ENCODE results near the gene OR56A3.
"Not testable (repeated sequence)": the region's sequence is repeated elsewhere in the genome, so short reads cannot be mapped to it uniquely, and the experiment has no call there.

OR56A3 gene

GRCh38 chr11:5941951-5942350 lies at the start of gene OR56A3:
Gene OR56A3 (plus strand): TSS chr11:5942251. CDS start chr11:5947347, 5,096 bp downstream.
- DNase-seq (ENCODE audit: low spot score), result no peak

GRCh38 chr11:5892908-5893307 lies 49.1 kb upstream of the OR56A3 start, which contains the start of gene OR52E5:
Gene OR52E5 (plus strand): TSS chr11:5893208. CDS start chr11:5900777, 7,569 bp downstream.
- DNase-seq (ENCODE audit: low spot score), result no peak

- no peak for DNase-seq (ENCODE audit: low spot score)
Measured at GRCh38 chr11:5899534-5899933, 42.5 kb upstream of the OR56A3 start.

GRCh38 chr11:5910540-5910939 lies 31.5 kb upstream of the OR56A3 start:
- DNase-seq (ENCODE audit: low spot score), result peak; percentile 90

GRCh38 chr11:5922749-5923426 lies 19.2 kb upstream of the OR56A3 start:
- DNase-seq (ENCODE audit: low spot score), result peak; percentile 19

GRCh38 chr11:5923427-5923776 lies 18.6 kb upstream of the OR56A3 start:
- DNase-seq (ENCODE audit: low spot score), result no peak

- no peak for DNase-seq (ENCODE audit: low spot score)
Measured at GRCh38 chr11:5923794-5924193, 18.3 kb upstream of the OR56A3 start.

- DNase-seq (ENCODE audit: low spot score), result no peak
Measured at GRCh38 chr11:5928271-5928670, 13.8 kb upstream of the OR56A3 start.

GRCh38 chr11:5928811-5929210 lies 13.2 kb upstream of the OR56A3 start:
- no peak for DNase-seq (ENCODE audit: low spot score)

- no peak for DNase-seq (ENCODE audit: low spot score)
Measured at GRCh38 chr11:5929571-5930368, 12.3 kb upstream of the OR56A3 start.

- no peak for DNase-seq (ENCODE audit: low spot score)
Measured at GRCh38 chr11:5930614-5931013, 11.4 kb upstream of the OR56A3 start.

- DNase-seq (ENCODE audit: low spot score), result no peak
Measured at GRCh38 chr11:5931061-5931460, 11.0 kb upstream of the OR56A3 start.

- no peak for DNase-seq (ENCODE audit: low spot score)
Measured at GRCh38 chr11:5932671-5933070, 9.4 kb upstream of the OR56A3 start.

- DNase-seq (ENCODE audit: low spot score), result no peak
Measured at GRCh38 chr11:5933116-5933515, 8.9 kb upstream of the OR56A3 start.

- DNase-seq (ENCODE audit: low spot score), result no peak
Measured at GRCh38 chr11:5937868-5938602, 4.0 kb upstream of the OR56A3 start.

- DNase-seq (ENCODE audit: low spot score), result no peak
Measured at GRCh38 chr11:5938603-5938965, 3.5 kb upstream of the OR56A3 start.

- no peak for DNase-seq (ENCODE audit: low spot score)
Measured at GRCh38 chr11:5940748-5941147, 1.3 kb upstream of the OR56A3 start.

GRCh38 chr11:5955586-5955985 lies 13.5 kb downstream of the OR56A3 start:
- DNase-seq (ENCODE audit: low spot score), result no peak

- DNase-seq (ENCODE audit: low spot score), result not testable (repeated sequence)
Measured at GRCh38 chr11:5960704-5961320, 18.8 kb downstream of the OR56A3 start.

- DNase-seq (ENCODE audit: low spot score), result no peak
Measured at GRCh38 chr11:5966958-5967357, 24.9 kb downstream of the OR56A3 start.

GRCh38 chr11:5967708-5968107 lies 25.7 kb downstream of the OR56A3 start:
- DNase-seq (ENCODE audit: low spot score), result no peak

- no peak for DNase-seq (ENCODE audit: low spot score)
Measured at GRCh38 chr11:5968394-5968793, 26.3 kb downstream of the OR56A3 start, which contains the start of gene OR56A5. Gene OR56A5 (minus strand): TSS chr11:5968494. CDS start chr11:5968494, 0 bp downstream.
